ENCODE results near the gene LRRC7.

DNA sequence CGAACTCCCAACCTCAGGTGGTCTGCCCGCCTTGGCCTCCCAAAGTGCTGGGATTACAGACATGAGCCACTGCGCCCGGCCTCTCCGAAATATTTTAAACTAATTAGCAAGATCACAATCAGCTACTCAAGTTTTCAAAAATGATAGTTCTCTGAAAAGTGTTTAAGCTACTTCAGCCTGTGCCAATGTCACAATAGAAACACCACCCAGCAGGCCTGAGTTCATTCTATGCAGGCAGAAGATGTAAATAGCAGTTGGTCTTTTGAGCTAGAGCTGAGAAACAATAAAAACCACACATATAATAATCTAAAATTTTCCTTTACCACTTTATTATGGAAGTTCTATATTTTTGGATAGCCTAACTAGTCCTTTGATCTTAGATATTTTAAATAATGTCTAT, 541.5 kb downstream of the LRRC7 start:
- no peak for TF ChIP-seq POLR2A (IDR thresholded peaks at IDR 0.05; ENCODE audit: low read depth, low read length)
- TF ChIP-seq POLR2AphosphoS5 (IDR thresholded peaks at IDR 0.05; ENCODE audit: low read depth, low read length), result no peak
- TF ChIP-seq TAF1 (IDR thresholded peaks at IDR 0.05; ENCODE audit: borderline replicate concordance, low read depth, low read length), result no peak

Data from GM12892 (cell line).